GM19324 (cell line): ENCODE measurements around the gene DNAH1.

Experiments used
- ATAC-seq: cut with Tn5 transposase; IDR thresholded peaks from one replicate; pipeline ENCODE4 v1.9.1; 2021; ENCODE audit warnings: mild to moderate bottlenecking, moderate library complexity; ENCODE audit not compliant: unreplicated experiment, low FRiP score

DNAH1 gene

DNA sequence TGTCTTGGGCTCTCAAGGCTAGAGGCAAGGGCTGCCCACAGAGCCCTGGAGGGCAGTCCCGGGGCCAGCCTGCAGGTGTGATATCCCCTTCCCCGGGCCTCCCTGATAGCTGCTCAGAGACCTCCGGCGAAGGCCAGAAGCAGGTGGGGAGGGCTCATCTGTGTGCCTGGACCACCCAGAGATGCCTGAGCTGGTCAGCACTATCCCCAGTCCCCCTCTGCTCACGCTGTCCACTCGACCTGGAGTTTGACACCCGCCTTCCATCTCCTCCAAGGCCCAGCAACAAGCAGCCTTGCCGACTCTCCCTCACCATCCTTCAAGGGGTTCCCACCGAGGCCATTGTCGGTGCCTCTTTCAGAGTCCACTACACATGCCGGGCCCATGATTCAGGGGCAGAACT lies 39.4 kb downstream of the DNAH1 start:
- ATAC-seq: no peak

DNA sequence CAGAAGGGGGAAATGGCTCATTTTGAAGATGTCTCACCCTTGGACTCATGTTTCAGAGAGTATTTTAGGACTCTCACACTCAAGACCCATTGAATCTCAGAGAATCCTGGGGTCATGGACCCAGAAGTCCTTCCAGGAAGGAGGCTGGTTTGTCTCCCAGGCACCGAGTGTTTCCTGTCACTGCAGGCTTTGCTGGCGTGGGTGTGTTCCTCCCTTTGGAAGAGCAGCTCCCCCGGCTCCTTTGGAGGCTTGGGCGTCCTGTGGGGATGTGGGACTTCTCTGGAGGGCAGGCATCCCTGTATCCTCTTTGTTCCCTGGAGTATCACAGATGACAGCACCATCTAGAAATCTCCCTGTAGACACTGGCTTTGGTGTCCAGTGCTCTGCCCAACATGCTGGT lies 40.0 kb downstream of the DNAH1 start:
- ATAC-seq: no peak

DNA sequence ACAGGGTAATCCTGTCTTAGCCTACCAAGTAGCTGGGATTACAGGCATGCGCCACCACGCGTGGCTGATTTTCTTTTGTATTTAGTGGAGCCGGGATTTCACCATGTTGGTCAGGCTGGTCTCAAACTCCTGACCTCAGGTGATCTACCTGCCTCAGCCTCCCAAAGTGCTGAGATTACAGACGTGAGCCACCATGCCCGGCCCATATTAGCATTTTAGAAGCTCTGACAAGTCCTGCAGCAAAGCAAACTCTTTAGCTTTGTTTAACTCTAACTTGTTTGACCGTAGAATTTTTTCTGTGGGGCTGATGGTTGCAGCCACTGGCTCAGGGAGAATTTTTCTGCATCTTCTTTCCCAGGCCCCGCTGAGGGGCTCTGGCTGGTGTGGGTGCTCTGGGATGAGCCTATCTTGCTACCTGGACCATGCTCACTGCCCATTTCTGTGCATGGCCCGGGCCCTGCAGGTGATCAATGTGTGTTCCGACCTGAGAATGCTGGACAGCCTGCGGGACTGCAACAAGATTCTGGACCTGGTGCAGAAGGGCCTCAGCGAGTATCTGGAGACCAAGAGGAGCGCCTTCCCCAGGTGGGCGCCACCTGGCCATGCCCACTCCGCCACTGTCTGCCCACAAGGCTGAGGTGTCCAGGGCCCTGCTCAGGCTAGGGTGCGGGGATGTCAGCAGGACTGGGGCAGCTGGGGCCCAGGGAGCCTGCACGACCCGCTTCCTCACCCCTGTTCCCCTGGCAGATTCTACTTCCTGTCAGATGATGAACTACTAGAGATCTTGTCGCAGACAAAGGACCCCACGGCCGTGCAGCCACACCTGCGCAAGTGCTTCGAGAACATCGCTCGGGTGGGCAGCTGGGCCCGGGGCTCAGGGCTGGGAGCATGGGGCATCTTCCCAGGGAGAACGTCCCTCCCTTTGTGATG lies 41.3 kb downstream of the DNAH1 start:
- ATAC-seq: no peak

DNA sequence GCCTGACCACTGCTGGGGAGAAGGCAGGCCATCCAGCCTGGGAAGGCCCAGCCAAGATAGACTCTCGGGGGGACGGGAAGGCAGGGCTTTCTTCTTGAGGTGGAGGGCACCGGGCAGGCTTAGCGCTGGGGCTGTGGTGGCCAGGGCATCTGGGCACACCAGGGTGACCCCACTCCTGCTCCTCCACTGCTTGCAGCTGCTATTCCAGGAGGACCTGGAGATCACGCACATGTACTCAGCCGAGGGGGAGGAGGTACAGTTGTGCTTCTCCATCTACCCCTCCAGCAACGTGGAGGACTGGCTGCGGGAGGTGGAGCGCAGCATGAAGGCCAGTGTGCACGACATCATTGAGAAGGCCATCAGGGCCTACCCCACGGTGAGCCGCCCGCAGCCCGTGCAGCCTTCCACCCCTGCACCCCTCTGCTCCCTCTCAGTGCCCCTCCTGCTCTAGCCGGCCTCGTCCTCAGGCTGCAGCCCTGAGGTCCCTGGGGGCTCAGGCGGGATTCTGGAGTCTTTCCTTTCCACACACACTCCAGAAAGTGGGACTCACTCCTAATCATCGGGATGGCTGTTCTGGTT lies 42.3 kb downstream of the DNAH1 start:
- no peak for ATAC-seq

DNA sequence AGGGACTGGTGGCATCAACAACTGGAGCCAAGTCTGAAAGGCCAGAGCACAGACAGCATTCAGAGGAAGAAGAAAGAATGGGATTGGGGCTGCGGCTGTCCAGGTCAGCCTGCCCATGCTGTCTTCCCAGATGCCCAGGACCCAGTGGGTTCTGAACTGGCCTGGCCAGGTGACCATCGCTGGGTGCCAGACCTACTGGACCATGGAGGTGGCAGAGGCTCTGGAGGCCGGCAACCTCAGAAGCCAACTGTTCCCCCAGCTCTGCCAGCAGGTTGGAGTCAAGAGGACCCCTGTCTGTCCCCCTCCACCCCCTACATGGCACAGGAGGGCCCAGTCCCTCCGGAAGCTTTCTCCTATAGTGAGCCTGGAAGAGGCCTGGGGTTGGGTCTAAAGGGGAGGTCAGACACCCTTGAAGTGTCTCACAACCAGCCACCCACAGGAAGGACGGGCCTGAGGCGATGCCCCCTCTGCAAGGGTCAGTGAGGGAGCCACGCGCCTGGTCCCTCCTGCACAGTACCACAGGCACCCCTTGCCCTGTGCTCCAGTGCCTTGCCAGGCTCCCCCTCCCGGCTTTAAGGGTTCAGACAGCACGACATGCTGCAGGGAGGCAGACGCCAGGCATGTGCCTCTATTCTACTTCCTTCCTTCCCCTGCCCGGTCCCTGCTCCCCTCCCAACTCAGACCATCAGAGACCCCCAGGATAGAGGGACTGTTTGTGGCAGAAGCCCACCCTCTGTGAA lies 43.2 kb downstream of the DNAH1 start:
- no peak for ATAC-seq

DNA sequence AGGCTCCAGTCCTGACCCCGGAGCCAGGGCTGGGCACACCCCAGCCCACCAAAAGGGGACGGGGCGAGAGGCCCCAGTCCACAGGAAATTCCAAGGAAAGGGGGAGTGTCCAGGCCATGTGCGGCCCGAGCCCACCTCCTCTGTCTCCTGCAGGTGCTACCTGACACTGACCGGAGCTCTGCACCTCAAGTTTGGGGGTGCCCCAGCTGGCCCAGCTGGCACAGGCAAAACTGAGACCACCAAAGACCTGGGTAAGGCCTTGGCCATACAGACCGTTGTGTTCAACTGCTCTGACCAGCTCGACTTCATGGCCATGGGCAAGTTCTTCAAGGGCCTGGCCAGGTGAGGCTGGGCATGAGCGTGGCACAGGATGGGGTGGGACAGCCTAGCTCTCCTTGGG lies 44.9 kb downstream of the DNAH1 start:
- ATAC-seq: no peak

DNA sequence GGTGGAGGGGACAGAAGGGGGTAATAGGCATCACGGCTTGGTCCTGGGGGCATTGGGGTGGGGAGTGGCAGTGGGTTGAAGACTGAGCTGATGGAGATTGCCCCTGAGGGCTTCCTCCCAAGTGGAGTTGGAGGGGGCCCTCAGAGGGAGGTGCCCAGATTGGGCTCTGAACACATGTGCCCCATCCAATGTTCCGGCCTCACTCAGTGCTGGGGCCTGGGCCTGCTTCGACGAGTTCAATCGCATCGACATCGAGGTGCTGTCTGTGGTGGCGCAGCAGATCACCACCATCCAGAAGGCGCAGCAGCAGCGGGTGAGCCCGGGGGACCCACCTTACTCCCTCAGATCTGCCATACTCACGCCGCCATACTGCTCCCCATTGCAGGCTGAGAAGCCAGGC lies 45.3 kb downstream of the DNAH1 start:
- no peak for ATAC-seq

DNA sequence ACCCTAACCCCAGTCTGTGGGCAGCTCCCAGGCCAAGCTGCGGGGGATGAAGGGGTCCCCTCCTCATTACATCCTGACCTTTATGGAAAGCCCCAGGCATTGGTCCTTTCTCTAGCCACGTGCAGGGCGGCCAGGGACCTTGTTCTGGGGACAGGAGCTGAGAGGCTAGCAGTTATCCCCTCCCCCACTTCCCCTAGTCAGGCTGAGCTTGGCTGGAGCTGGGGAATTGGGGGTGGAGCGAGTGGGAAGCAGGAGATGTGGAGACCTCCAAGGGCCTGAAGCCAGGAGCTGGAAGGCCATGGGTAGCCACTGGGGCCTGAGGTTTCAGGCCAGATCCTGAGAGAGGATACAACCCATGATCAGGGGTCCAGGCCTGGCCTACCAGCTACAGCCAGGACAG lies 45.8 kb downstream of the DNAH1 start:
- ATAC-seq: no peak

DNA sequence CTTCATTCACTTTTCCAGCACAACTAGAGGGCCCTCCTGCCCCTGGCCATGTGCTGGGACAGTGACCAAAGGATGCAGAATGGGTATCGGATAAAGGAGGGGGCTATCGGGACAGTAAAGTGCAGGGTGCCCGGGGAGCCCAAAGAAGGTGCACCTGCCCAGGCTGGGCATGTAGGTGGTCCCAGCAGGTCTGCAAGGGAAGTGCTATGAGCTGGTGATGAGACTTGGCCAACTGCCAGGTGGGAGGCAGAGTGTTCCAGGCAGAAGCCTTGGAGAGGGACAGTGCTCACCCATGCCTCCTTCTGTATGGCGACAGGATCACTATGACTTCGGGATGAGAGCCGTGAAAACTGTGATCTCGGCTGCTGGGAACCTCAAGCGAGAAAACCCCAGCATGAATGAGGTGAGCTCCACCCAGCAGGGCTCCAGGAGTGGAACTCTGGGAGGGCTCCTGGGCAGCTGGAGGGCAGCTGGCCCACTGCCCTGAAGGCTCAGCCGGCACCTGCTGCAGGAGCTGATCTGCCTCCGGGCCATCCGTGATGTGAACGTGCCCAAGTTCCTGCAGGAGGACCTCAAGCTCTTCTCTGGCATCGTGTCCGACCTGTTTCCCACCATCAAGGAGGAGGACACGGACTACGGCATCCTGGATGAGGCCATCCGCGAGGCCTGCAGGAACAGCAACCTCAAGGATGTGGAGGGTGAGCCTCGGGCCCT lies 48.4 kb downstream of the DNAH1 start:
- no peak for ATAC-seq

DNA sequence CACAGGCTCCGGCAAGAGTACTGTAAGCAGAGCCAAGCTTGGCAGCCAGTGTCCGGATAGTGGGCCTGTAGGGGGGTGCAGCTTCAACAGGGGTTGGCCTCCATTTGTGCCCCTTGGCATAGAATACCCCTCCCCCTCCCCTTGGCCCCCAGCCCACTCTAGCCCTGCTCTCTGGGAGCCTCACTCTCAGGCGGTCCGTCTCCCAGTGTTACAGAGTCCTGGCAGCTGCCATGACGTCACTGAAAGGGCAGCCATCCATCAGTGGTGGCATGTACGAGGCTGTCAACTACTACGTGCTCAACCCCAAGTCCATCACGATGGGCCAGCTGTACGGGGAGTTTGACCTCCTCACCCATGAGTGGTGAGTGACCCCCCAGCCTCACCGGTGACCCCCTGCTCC lies 50.4 kb downstream of the DNAH1 start:
- no peak for ATAC-seq

DNA sequence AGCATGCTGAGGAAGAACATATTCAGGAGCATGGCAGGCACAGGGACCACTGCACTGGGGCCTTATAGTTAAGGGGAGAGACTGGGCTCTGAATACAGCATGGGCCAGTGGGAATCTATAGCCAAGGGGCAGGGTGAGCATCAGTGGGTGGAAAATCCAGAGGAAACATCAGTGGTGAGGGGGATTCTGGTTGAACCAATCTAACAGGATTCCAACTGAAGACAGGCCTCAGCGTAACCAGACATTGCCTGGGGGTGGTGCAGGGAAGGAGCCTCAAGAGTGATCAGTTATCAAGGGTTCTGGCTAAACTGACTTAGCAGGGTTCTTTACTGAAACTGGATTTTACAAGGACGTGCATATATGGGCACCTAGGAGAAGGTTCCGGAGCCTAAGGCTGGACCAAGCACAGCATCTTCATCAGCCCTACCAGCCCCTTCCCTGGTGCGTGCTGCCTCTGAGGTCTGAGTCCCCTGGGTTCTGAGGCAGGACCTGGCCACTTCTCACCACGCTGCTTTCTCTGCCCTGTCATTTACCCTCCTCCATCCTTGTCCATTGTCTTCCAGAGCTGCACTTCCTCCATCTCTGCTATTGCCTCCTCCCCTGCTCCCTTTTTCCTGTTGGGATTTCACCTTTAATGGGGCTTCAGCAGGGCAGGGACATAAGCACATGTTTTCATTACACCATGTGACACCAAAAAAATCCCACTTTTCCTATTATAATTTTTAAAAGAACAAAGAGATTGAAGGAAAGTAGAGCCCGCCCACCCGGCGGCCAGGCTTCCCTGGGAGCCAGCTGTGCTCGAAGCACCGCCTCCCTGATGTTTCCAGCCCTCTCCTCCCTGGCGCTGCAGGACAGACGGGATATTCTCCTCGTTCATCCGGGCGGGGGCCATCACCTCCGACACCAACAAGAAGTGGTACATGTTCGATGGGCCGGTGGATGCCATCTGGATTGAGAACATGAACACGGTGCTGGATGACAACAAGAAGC lies 52.1 kb downstream of the DNAH1 start:
- no peak for ATAC-seq

DNA sequence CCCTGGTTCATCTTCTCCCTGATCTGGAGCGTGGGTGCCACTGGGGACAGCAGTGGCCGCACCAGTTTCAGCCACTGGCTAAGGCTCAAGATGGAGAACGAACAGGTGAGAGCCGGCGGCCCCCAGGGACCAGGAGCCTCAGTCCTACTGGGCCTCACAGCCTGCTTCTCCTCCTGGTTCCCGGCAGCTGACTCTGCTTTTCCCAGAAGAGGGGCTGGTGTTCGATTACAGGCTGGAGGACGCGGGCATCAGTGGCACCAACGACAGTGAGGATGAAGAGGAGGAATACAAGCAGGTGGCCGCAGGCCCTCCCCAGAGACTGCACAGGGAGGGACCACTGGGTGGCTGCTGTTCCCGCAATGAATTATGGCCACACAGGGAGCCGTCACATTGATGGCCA lies 54.4 kb downstream of the DNAH1 start:
- no peak for ATAC-seq

DNA sequence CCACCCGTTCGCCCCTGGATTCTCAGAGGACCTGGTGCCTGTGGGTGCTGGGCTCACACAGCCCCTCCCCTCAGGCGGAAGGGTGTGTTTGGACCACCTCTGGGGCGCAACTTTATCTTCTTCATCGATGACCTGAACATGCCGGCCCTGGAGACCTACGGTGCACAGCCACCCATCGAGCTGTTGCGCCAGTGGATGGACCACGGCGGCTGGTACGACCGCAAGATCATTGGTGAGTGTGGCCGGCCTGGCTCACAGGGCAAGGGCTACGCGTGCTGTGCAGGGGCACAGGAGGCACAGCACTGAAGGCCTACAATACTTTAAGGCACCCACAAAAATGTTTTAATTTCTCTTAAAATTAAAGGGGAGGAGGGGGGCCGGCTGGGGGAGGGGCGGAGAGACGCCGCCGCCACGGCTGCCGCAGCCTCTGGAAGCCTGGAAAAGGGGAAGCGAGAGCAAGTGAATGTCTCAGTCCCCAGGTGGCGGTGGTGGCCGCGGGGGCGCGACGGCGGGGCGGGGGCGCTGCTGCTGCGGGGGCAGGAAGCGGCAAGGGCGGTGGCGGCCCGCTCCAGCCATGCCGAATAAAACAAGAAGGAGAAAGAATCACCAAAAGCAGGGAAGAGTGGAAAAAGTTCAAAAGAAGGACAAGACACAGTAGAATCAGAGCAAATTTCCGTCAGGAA lies 56.8 kb downstream of the DNAH1 start:
- no peak for ATAC-seq

DNA sequence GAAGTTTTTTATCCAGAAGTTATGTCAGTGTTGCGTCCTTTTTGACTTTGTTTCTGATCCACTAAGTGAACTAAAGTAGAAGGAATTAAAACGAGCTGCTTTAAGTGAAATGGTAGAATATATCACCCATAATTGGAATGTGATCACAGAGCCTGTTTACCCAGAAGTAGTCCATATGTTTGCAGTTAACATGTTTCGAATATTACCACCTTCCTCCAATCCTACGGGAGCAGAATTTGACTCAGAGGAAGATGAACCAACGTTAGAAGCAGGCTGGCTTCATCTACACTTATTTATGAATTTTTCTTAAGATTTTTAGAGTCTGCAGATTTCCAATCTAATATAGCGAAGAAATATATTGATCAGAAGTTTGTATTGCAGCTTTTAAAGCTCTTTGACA lies 57.6 kb downstream of the DNAH1 start:
- no peak for ATAC-seq

DNA sequence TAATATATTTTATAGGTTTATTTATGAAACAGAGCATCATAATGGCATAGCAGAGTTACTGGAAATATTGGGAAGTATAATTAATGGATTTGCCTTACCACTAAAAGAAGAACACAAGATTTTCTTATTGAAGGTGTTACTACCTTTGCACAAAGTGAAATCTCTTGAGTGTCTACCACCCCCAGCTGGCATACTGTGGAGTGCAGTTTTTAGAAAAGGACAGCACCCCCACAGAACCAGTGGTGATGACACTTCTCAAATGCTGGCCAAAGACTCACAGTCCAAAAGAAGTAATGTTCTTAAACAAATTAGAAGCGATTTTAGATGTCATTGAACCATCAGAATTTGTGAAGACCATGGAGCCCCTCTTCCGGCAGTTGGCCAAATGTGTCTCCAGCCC lies 58.1 kb downstream of the DNAH1 start:
- ATAC-seq: no peak

DNA sequence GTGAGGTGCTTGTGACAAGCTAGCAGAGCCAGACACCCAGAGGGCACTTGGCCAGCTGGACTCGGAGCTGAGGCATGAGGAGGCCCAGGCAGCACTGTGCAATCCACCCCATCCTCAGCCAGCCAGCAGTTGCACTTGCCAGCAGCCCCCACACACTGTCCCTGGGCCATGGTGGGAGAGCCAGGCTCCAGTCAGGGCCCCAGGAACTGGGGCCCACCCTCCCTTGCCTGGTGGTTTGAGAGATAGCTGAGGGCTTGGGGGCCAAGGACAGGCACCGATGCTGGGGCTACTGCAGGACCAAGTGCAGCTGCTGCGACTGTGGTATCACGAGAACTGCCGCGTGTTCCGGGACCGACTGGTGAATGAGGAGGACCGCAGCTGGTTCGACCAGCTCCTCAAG lies 63.5 kb downstream of the DNAH1 start:
- no peak for ATAC-seq

DNA sequence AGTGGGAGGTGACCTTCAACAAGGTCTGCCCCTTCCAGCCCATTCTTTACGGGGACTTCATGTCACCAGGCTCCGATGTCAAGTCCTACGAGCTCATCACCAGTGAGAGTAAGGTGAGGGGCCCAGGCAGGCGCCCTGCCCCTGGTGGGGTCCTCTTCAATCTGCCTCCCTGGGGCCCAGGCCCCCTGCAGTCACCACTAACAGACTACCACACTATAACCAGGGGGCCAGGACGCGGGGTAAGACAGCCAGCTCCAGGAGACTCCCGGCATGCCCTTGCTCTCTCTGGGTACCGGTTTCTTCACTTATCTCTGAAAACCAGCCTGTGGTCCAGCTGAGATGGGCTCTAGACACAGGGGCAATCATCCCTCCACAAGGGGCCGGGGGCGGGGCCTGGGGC lies 63.9 kb downstream of the DNAH1 start:
- no peak for ATAC-seq

DNA sequence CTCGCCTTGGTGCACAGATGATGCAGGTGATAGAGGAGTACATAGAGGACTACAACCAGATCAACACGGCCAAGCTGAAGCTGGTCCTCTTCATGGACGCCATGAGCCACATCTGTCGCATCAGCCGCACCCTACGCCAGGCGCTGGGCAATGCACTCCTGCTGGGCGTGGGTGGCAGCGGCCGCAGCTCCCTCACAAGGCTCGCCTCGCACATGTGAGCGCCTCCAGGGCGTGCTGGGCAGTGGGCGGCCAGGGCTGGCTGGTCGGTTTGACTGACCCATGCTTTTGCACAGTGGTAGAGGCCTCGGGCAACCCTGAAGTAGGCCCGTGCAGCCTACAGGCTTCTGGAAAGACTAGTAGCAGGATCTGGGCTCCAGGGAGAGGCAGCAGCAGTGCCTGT lies 65.5 kb downstream of the DNAH1 start:
- no peak for ATAC-seq

DNA sequence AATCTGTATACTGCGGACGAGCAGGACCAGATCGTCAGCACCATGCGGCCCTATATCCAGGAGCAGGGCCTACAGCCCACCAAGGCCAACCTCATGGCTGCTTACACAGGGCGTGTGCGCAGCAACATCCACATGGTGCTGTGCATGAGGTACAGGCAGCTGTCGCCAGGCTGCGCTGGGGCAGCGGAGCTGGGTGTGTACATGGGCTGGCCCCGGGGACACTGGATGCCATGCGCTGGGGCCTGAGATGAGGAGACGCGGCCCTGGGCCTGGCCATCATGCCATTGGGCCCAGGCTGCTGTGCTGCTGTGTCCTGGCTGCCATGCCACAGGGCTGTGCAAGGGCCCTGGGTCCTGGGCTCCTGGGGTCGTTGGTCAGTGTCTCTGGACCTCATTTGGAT lies 67.3 kb downstream of the DNAH1 start:
- ATAC-seq: no peak
